ENCODE results near the gene NT5DC1.

The NT5DC1 gene

GRCh38 chr6:116100419-116101301, at the start of gene NT5DC1:
NT5DC1 (plus strand) TSS chr6:116100853; CDS start chr6:116100931, 78 bp downstream.
- peak within 1 kb of the TSS; percentile 95 for H3K27ac ChIP-seq
- TF ChIP-seq ZFX (IDR thresholded peaks at IDR 0.05): peak; percentile 65
- TF ChIP-seq, protein P1, sequence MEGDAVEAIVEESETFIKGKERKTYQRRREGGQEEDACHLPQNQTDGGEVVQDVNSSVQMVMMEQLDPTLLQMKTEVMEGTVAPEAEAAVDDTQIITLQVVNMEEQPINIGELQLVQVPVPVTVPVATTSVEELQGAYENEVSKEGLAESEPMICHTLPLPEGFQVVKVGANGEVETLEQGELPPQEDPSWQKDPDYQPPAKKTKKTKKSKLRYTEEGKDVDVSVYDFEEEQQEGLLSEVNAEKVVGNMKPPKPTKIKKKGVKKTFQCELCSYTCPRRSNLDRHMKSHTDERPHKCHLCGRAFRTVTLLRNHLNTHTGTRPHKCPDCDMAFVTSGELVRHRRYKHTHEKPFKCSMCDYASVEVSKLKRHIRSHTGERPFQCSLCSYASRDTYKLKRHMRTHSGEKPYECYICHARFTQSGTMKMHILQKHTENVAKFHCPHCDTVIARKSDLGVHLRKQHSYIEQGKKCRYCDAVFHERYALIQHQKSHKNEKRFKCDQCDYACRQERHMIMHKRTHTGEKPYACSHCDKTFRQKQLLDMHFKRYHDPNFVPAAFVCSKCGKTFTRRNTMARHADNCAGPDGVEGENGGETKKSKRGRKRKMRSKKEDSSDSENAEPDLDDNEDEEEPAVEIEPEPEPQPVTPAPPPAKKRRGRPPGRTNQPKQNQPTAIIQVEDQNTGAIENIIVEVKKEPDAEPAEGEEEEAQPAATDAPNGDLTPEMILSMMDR (conservative IDR thresholded peaks at IDR 0.05): peak; percentile 37

- TF ChIP-seq, protein P1 (conservative IDR thresholded peaks at IDR 0.05): no peak
- TF ChIP-seq ZFX (IDR thresholded peaks at IDR 0.05): no peak
- no peak overlapping the region for H3K27ac ChIP-seq
These were observed 49.4 kb upstream of the NT5DC1 start for GRCh38 chr6:116051244-116051643.

DNA sequence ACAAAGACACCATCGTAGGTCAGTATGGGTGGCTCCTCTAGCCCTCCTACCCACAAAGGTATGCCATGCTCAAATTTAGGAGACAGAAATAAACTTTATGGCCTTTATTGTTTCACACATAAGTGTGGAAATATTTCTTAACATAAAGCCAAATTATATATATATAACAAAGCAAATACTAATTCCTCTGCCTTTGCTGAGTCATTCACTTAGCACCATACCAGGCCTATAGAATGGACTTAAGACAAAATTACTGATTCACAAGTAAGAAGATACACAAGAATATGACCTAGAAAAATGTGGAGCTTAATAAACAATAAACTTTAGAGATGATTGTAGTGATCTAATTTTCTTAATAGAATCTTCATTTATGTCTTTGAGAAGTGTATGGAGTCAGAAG, 45.1 kb upstream of the NT5DC1 start:
- TF ChIP-seq, protein P1 (conservative IDR thresholded peaks at IDR 0.05): no peak
- no peak for TF ChIP-seq ZFX (IDR thresholded peaks at IDR 0.05)
- H3K27ac ChIP-seq: no peak overlapping the region

GRCh38 chr6:116057766-116058165, 42.9 kb upstream of the NT5DC1 start:
- TF ChIP-seq ZFX (IDR thresholded peaks at IDR 0.05): no peak
- TF ChIP-seq, protein P1 (conservative IDR thresholded peaks at IDR 0.05): no peak
- H3K27ac ChIP-seq: no peak overlapping the region

GRCh38 chr6:116059713-116060571, 40.7 kb upstream of the NT5DC1 start:
- H3K27ac ChIP-seq: peak overlapping the region; percentile 72
- TF ChIP-seq, protein P1 (conservative IDR thresholded peaks at IDR 0.05): no peak
- no peak for TF ChIP-seq ZFX (IDR thresholded peaks at IDR 0.05)

GRCh38 chr6:116060572-116061283, 39.9 kb upstream of the NT5DC1 start, which contains the start of gene FRK:
FRK (minus strand) TSS chr6:116060891; CDS start chr6:116060311, 580 bp downstream.
- H3K27ac ChIP-seq: peak within 1 kb of the TSS; percentile 72
- no peak for TF ChIP-seq ZFX (IDR thresholded peaks at IDR 0.05)
- TF ChIP-seq, protein P1 (conservative IDR thresholded peaks at IDR 0.05): peak; percentile 59
